ENCODE data around the gene TCERG1L. TPM values are rescaled to one million over a fixed set of nuclear protein-coding genes. Genes with fewer than 3 reads are reported as not detected.

Gene TCERG1L
- total and polyA plus RNA-seq, 4 donors = not detected

GRCh38 chr10:131113709-131114291, 197.7 kb downstream of the TCERG1L start:
- WGBS, 2 donors = 77 to 83% methylated on average over 6 of the region's 6 CpGs

DNA sequence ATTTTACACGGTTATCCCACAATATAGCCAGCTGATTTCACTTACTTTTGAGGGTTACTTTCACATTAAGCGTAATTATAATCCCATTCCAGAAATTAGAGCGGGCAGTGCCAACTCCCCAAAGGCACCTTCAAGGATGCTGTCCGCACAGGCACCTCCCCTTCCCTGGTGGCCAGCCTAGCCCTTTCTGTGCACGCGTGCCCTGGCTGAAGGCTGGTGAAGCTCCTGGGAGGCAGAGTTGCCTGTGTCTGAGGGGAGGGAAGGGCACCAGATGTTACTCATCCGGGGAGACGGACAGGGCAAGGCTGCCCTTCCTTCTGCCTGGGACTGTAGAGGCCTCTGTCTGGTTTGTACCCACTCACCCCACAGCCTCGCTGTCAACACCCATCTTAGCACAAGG, 198.4 kb downstream of the TCERG1L start:
- Histone ChIP-seq H3K36me3 (ENCODE audit: control insufficient read depth in 1 of 2, insufficient read depth in 2 of 2, low read length in 1 of 2) (no peaks in the 10 kb centered on the region), H3K4me1 (ENCODE audit: control insufficient read depth in 1 of 2, insufficient read depth in 2 of 2, low read length in 2 of 2) (no peaks in the 10 kb centered on the region), H3K9me3 (ENCODE audit: control insufficient read depth, low read length) (no peaks in the 10 kb centered on the region), H3K4me3 (ENCODE audit: low read length in 2 of 2) (no peak overlapping the region), H3K27me3 (ENCODE audit: control insufficient read depth in 1 of 2, insufficient read depth in 2 of 2, low read length in 1 of 2) (no peaks in the 10 kb centered on the region), H3K27ac (ENCODE audit: low read depth in 1 of 2, low read length in 2 of 2) (no peak overlapping the region)
- no peak for ATAC-seq (ENCODE audit: low FRiP score)
- DNase-seq = no peak
- 87 to 90% methylated on average over 8 to 9 of the region's 9 CpGs for WGBS, 2 donors
- intact Hi-C loops (cut with DNase I) = no loop called here

More at GRCh38 chr10:131113709-131114291, 197.7 kb downstream of the TCERG1L start:
- no peaks in the 10 kb centered on the region for H3K9me3 ChIP-seq (ENCODE audit: control insufficient read depth, low read length)
- H3K27me3 ChIP-seq (ENCODE audit: control insufficient read depth in 1 of 2, insufficient read depth in 2 of 2, low read length in 1 of 2) = no peaks in the 10 kb centered on the region
- H3K36me3 ChIP-seq (ENCODE audit: control insufficient read depth in 1 of 2, insufficient read depth in 2 of 2, low read length in 1 of 2) = no peaks in the 10 kb centered on the region
- intact Hi-C loops (cut with DNase I) = no loop called here
- H3K4me1 ChIP-seq (ENCODE audit: control insufficient read depth in 1 of 2, insufficient read depth in 2 of 2, low read length in 2 of 2) = no peaks in the 10 kb centered on the region
- no peak for DNase-seq
- H3K27ac ChIP-seq (ENCODE audit: low read depth in 1 of 2, low read length in 2 of 2) = no peak overlapping the region
- ATAC-seq (ENCODE audit: low FRiP score) = no peak
- no peak overlapping the region for H3K4me3 ChIP-seq (ENCODE audit: low read length in 2 of 2)

DNA sequence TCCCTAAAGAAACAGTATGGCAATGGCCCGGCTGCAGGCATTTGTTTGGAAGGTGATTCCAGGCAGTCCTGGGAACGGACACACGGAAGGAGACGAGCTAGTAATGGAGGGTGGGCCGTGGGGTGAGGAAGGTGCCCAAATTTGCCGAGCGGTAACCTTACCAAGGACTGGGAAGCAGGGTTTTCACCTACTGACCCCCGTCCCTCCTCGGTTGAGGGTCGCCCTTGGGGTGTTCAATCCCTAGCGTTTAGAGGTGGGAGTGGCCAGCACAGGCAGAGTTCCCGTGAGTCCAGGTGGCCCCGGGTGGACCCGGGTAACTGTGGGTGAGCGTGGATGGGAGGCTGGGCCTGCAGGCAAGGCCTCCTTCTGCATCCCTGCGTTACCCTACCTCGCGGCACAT, 198.8 kb downstream of the TCERG1L start:
- intact Hi-C loops (cut with DNase I) = no loop called here
- no peak for DNase-seq
- Histone ChIP-seq H3K4me3 (ENCODE audit: low read length in 2 of 2) (no peak overlapping the region), H3K4me1 (ENCODE audit: control insufficient read depth in 1 of 2, insufficient read depth in 2 of 2, low read length in 2 of 2) (no peaks in the 10 kb centered on the region), H3K27ac (ENCODE audit: low read depth in 1 of 2, low read length in 2 of 2) (no peak overlapping the region), H3K27me3 (ENCODE audit: control insufficient read depth in 1 of 2, insufficient read depth in 2 of 2, low read length in 1 of 2) (no peaks in the 10 kb centered on the region), H3K36me3 (ENCODE audit: control insufficient read depth in 1 of 2, insufficient read depth in 2 of 2, low read length in 1 of 2) (no peaks in the 10 kb centered on the region), H3K9me3 (ENCODE audit: control insufficient read depth, low read length) (no peaks in the 10 kb centered on the region)
- 86 to 96% methylated on average over 15 to 18 of the region's 18 CpGs for WGBS, 2 donors
- no peak for ATAC-seq (ENCODE audit: low FRiP score)

- DNase-seq (no peak), ATAC-seq (ENCODE audit: low FRiP score) (no peak)
- intact Hi-C loops (cut with DNase I) = no loop called here
- Histone ChIP-seq H3K27me3 (ENCODE audit: control insufficient read depth in 1 of 2, insufficient read depth in 2 of 2, low read length in 1 of 2) (no peaks in the 10 kb centered on the region), H3K9me3 (ENCODE audit: control insufficient read depth, low read length) (peaks cover 3% of the 10 kb centered on the region), H3K36me3 (ENCODE audit: control insufficient read depth in 1 of 2, insufficient read depth in 2 of 2, low read length in 1 of 2) (no peaks in the 10 kb centered on the region), H3K4me1 (ENCODE audit: control insufficient read depth in 1 of 2, insufficient read depth in 2 of 2, low read length in 2 of 2) (no peaks in the 10 kb centered on the region), H3K27ac (ENCODE audit: low read depth in 1 of 2, low read length in 2 of 2) (no peak overlapping the region), H3K4me3 (ENCODE audit: low read length in 2 of 2) (no peak overlapping the region)
- WGBS, 2 donors = 30 to 40% methylated on average over 16 of the region's 16 CpGs
Measured at GRCh38 chr10:131111471-131112080, 199.9 kb downstream of the TCERG1L start.

DNA sequence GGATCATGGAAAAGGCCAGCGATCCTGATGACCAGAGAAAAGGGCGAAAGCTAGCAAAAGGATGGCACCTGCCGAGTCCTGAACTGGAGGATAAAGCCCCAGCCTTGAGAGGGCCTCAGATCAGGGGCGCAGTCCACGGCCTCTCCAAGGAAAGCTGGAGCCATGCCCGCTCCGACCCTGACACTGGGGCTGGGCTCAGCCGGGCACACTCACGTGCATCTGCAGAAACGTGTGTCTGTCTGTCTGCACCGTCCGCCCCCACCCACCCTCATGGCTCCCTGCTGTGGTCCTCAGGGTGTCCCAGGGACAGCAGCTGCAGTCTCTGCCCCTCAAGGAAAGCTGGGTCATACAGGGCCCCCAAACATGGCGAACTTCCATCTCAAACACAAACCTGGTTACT, 200.5 kb downstream of the TCERG1L start:
- Histone ChIP-seq H3K4me3 (ENCODE audit: low read length in 2 of 2) (no peak overlapping the region), H3K27ac (ENCODE audit: low read depth in 1 of 2, low read length in 2 of 2) (no peak overlapping the region), H3K36me3 (ENCODE audit: control insufficient read depth in 1 of 2, insufficient read depth in 2 of 2, low read length in 1 of 2) (no peaks in the 10 kb centered on the region), H3K4me1 (ENCODE audit: control insufficient read depth in 1 of 2, insufficient read depth in 2 of 2, low read length in 2 of 2) (no peaks in the 10 kb centered on the region), H3K27me3 (ENCODE audit: control insufficient read depth in 1 of 2, insufficient read depth in 2 of 2, low read length in 1 of 2) (no peaks in the 10 kb centered on the region), H3K9me3 (ENCODE audit: control insufficient read depth, low read length) (peaks cover 6% of the 10 kb centered on the region)
- DNase-seq (no peak), ATAC-seq (ENCODE audit: low FRiP score) (no peak)
- intact Hi-C loops (cut with DNase I) = no loop called here
- WGBS, 2 donors = 68 to 76% methylated on average over 13 of the region's 13 CpGs

DNA sequence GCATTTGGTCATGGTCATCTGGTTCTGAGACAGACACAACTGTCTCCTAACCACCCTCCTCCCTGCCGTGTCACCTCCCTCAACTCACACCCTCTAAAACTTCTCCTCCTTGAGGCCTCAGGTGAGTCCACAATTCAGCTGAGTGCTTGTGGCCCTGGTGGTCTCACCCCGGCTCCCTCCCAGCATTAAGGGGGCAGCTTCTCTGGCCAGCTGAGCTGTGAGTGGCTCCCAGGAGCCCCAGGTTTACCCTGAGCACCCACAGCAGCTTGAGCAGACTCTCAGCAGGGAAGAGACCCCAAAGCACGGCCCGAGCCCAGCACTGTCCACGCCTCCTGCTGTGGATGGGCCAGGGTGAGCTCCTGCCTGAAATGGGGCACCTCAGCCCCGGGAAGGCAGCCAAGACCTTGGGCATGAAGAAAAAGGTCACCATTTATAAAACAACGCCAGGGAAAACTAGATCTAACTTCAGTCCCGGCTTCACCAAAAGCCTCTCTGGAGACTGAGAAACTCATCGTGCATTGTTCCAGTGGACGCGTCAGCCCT, 201.2 kb downstream of the TCERG1L start:
- ATAC-seq (ENCODE audit: low FRiP score) = no peak
- no peak for DNase-seq
- Histone ChIP-seq H3K27ac (ENCODE audit: low read depth in 1 of 2, low read length in 2 of 2) (no peak overlapping the region), H3K9me3 (ENCODE audit: control insufficient read depth, low read length) (peaks cover 6% of the 10 kb centered on the region), H3K4me1 (ENCODE audit: control insufficient read depth in 1 of 2, insufficient read depth in 2 of 2, low read length in 2 of 2) (no peaks in the 10 kb centered on the region), H3K36me3 (ENCODE audit: control insufficient read depth in 1 of 2, insufficient read depth in 2 of 2, low read length in 1 of 2) (no peaks in the 10 kb centered on the region), H3K4me3 (ENCODE audit: low read length in 2 of 2) (no peak overlapping the region), H3K27me3 (ENCODE audit: control insufficient read depth in 1 of 2, insufficient read depth in 2 of 2, low read length in 1 of 2) (no peaks in the 10 kb centered on the region)
- intact Hi-C loops (cut with DNase I) = no loop called here
- 78% methylated on average over 11 of the region's 11 CpGs for WGBS, 2 donors

DNA sequence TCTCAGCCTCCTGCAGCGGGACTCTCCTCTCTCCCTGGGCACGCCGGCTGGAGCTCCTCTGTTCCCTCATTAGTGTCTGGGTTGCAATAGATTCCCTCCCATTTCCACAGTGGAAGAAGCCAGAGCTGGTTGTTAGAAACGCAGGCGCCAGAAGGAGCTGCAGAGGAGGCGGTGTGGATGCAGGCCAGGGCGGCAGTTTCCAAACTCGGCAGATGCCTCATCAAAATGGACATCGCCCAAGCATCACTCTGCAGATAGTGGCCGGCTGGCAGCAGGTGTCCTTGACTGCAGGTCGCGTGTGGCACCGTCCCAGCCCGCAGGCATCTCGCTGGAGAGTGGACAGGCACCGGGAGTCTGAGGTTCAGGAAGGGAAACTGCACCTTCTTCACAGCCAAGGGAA, 201.8 kb downstream of the TCERG1L start:
- Histone ChIP-seq H3K4me3 (ENCODE audit: low read length in 2 of 2) (no peak overlapping the region), H3K27ac (ENCODE audit: low read depth in 1 of 2, low read length in 2 of 2) (no peak overlapping the region), H3K9me3 (ENCODE audit: control insufficient read depth, low read length) (peaks cover 6% of the 10 kb centered on the region), H3K27me3 (ENCODE audit: control insufficient read depth in 1 of 2, insufficient read depth in 2 of 2, low read length in 1 of 2) (no peaks in the 10 kb centered on the region), H3K36me3 (ENCODE audit: control insufficient read depth in 1 of 2, insufficient read depth in 2 of 2, low read length in 1 of 2) (no peaks in the 10 kb centered on the region), H3K4me1 (ENCODE audit: control insufficient read depth in 1 of 2, insufficient read depth in 2 of 2, low read length in 2 of 2) (no peaks in the 10 kb centered on the region)
- WGBS, 2 donors = 81 to 82% methylated on average over 16 of the region's 16 CpGs
- intact Hi-C loops (cut with DNase I) = no loop called here
- ATAC-seq (ENCODE audit: low FRiP score) = no peak
- DNase-seq = no peak

GRCh38 chr10:131109291-131109690, 202.2 kb downstream of the TCERG1L start:
- no peaks in the 10 kb centered on the region for H3K4me1 ChIP-seq (ENCODE audit: control insufficient read depth in 1 of 2, insufficient read depth in 2 of 2, low read length in 2 of 2)
- intact Hi-C loops (cut with DNase I) = no loop called here
- 85 to 87% methylated on average over 19 of the region's 19 CpGs for WGBS, 2 donors

GRCh38 chr10:131107970-131108369, 203.6 kb downstream of the TCERG1L start:
- ATAC-seq (ENCODE audit: low FRiP score) (no peak), DNase-seq (no peak)
- H3K4me3 ChIP-seq (ENCODE audit: low read length in 2 of 2) = no peak overlapping the region
- H3K27me3 ChIP-seq (ENCODE audit: control insufficient read depth in 1 of 2, insufficient read depth in 2 of 2, low read length in 1 of 2) = no peaks in the 10 kb centered on the region
- no peaks in the 10 kb centered on the region for H3K4me1 ChIP-seq (ENCODE audit: control insufficient read depth in 1 of 2, insufficient read depth in 2 of 2, low read length in 2 of 2)
- WGBS, 2 donors = 91 to 94% methylated on average over 9 of the region's 9 CpGs
- H3K9me3 ChIP-seq (ENCODE audit: control insufficient read depth, low read length) = peaks cover 6% of the 10 kb centered on the region
- no peaks in the 10 kb centered on the region for H3K36me3 ChIP-seq (ENCODE audit: control insufficient read depth in 1 of 2, insufficient read depth in 2 of 2, low read length in 1 of 2)
- H3K27ac ChIP-seq (ENCODE audit: low read depth in 1 of 2, low read length in 2 of 2) = no peak overlapping the region
- intact Hi-C loops (cut with DNase I) = no loop called here

More at GRCh38 chr10:131109291-131109690, 202.2 kb downstream of the TCERG1L start:
- Histone ChIP-seq H3K27ac (ENCODE audit: low read depth in 1 of 2, low read length in 2 of 2) (no peak overlapping the region), H3K4me3 (ENCODE audit: low read length in 2 of 2) (no peak overlapping the region), H3K27me3 (ENCODE audit: control insufficient read depth in 1 of 2, insufficient read depth in 2 of 2, low read length in 1 of 2) (no peaks in the 10 kb centered on the region), H3K36me3 (ENCODE audit: control insufficient read depth in 1 of 2, insufficient read depth in 2 of 2, low read length in 1 of 2) (no peaks in the 10 kb centered on the region), H3K9me3 (ENCODE audit: control insufficient read depth, low read length) (peaks cover 6% of the 10 kb centered on the region)
- ATAC-seq (ENCODE audit: low FRiP score) = no peak
- DNase-seq = no peak
